IMR-90 (cell line): ENCODE measurements around the gene SRSF7. TPM values are rescaled to one million over a fixed set of nuclear protein-coding genes. Genes with fewer than 3 reads are reported as not detected.
"Not testable (repeated sequence)": the region's sequence is repeated elsewhere in the genome, so short reads cannot be mapped to it uniquely, and the experiment has no call there.

Experiments
- ATAC-seq: fragments of 200-7000 bp; cut with Tn5 transposase; 2 replicates; pipeline ENCODE4 v1.9.1; 2020; ENCODE audit warnings: low read depth, mild to moderate bottlenecking, moderate library complexity
- BruUV-seq: library from RNA; stranded (reverse); fragments of 400-500 nt; replicated peaks from 2 replicates; lab custom pipeline; 2021; lab: Mats Ljungman, UMichigan
- CTCF ChIA-PET: fragments of 300-600 bp; formaldehyde crosslinking; extraction: SDS; loops from one replicate; lab custom pipeline; 2021; ENCODE audit warnings: antibody characterized with exemption; lab: Yijun Ruan, JAX
- POLR2A ChIA-PET: fragments of 300-600 bp; sonication (Branson Sonifier 250); formaldehyde crosslinking; loops from one replicate; lab custom pipeline; 2022; ENCODE audit warnings: antibody characterized with exemption; ENCODE audit not compliant: unreplicated experiment; lab: Charles Lee
- DNase-seq: peaks from one replicate; pipeline ENCODE4 v3.0.0; 2013
- H2AFZ ChIP-seq: replicated peaks from 2 replicates; pipeline ENCODE3; 2013; ENCODE audit warnings: low read length, mild to moderate bottlenecking; ENCODE audit not compliant: poor library complexity
- H2AK5ac ChIP-seq: 2 replicates; pipeline ENCODE4 v1.6.1; 2013; ENCODE audit warnings: low read depth, low read length, inconsistent platforms
- H2AK9ac ChIP-seq: replicated peaks from 2 replicates; pipeline ENCODE3; 2013; ENCODE audit warnings: mild to moderate bottlenecking, low read depth, low read length, moderate library complexity; ENCODE audit not compliant: poor library complexity
- H2BK120ac ChIP-seq: 2 replicates; pipeline ENCODE4 v1.6.1; 2013; ENCODE audit warnings: low read depth, low read length, inconsistent platforms
- H2BK15ac ChIP-seq: 3 replicates; pipeline ENCODE4 v1.6.1; 2013; ENCODE audit warnings: low read depth, low read length, inconsistent platforms
- H2BK20ac ChIP-seq: 2 replicates; pipeline ENCODE4 v1.6.1; 2013; ENCODE audit warnings: low read depth, mild to moderate bottlenecking, inconsistent platforms, low read length, moderate library complexity
- H2BK5ac ChIP-seq: 2 replicates; pipeline ENCODE4 v1.6.1; 2013; ENCODE audit warnings: mild to moderate bottlenecking, low read depth, low read length, inconsistent platforms; ENCODE audit not compliant: poor library complexity, severe bottlenecking
- H3K14ac ChIP-seq: replicated peaks from 2 replicates; pipeline ENCODE4 v1.6.1; 2013; ENCODE audit warnings: low read depth, low read length, inconsistent platforms
- H3K18ac ChIP-seq: 2 replicates; pipeline ENCODE4 v1.6.1; 2013; ENCODE audit warnings: low read depth, low read length, control low read depth
- H3K23ac ChIP-seq: 2 replicates; pipeline ENCODE4 v1.6.1; 2013; ENCODE audit warnings: low read depth, low read length, inconsistent platforms
- H3K27ac ChIP-seq: 2 replicates; pipeline ENCODE4 v1.5.1; 2013; ENCODE audit warnings: mild to moderate bottlenecking, control low read depth, low read length; ENCODE audit not compliant: insufficient read depth
- H3K27me3 ChIP-seq: 2 replicates; pipeline ENCODE4 v1.6.1; 2013; ENCODE audit warnings: low read length; ENCODE audit not compliant: control insufficient read depth, insufficient read depth
- H3K36me3 ChIP-seq: 2 replicates; pipeline ENCODE4 v1.6.1; 2013; ENCODE audit warnings: low read length, mixed read lengths; ENCODE audit not compliant: control insufficient read depth, insufficient read depth
- H3K4ac ChIP-seq: 2 replicates; pipeline ENCODE4 v1.6.1; 2013; ENCODE audit warnings: low read depth, low read length, inconsistent platforms
- H3K4me1 ChIP-seq: 2 replicates; pipeline ENCODE4 v1.6.1; 2013; ENCODE audit warnings: low read length, mixed read lengths; ENCODE audit not compliant: control insufficient read depth, insufficient read depth
- H3K4me2 ChIP-seq: 2 replicates; pipeline ENCODE4 v1.6.1; 2013; ENCODE audit warnings: low read depth, mild to moderate bottlenecking, control low read depth, low read length, moderate library complexity
- H3K4me3 ChIP-seq: 2 replicates; pipeline ENCODE4 v1.5.1; 2013; ENCODE audit warnings: low read depth, mild to moderate bottlenecking, control low read depth, low read length, moderate library complexity; ENCODE audit not compliant: insufficient read depth
- H3K56ac ChIP-seq: 2 replicates; pipeline ENCODE4 v1.6.1; 2013; ENCODE audit warnings: low read length, inconsistent platforms; ENCODE audit not compliant: insufficient read depth; ENCODE audit errors: extremely low read depth
- H3K79me1 ChIP-seq, 2 experiments: 2 replicates each; pipeline ENCODE4 v1.6.1; 2013; ENCODE audit warnings: low read length in 2 of 2, inconsistent platforms in 1 of 2, low read depth in 1 of 2
- H3K9ac ChIP-seq: 2 replicates; pipeline ENCODE4 v1.6.1; 2013; ENCODE audit warnings: low read depth, low read length, control low read depth
- H3K9me1 ChIP-seq: 2 replicates; pipeline ENCODE4 v1.6.1; 2013; ENCODE audit warnings: low read length, inconsistent platforms; ENCODE audit not compliant: insufficient read depth
- H3K9me3 ChIP-seq: 2 replicates; pipeline ENCODE4 v1.6.1; 2013; ENCODE audit warnings: low read length; ENCODE audit not compliant: control insufficient read depth, insufficient read depth
- H4K20me1 ChIP-seq: 2 replicates; pipeline ENCODE4 v1.6.1; 2013; ENCODE audit warnings: low read length, inconsistent platforms; ENCODE audit not compliant: insufficient read depth
- H4K5ac ChIP-seq: 2 replicates; pipeline ENCODE4 v1.6.1; 2013; ENCODE audit warnings: mild to moderate bottlenecking, low read depth, low read length, control low read depth
- H4K8ac ChIP-seq, 2 experiments: 2 replicates each; pipeline ENCODE4 v1.6.1; 2013; ENCODE audit warnings: low read depth in 2 of 2, low read length in 2 of 2, control low read depth in 1 of 2, inconsistent platforms in 1 of 2
- H4K91ac ChIP-seq: 2 replicates; pipeline ENCODE4 v1.6.1; 2013; ENCODE audit warnings: low read depth, low read length, inconsistent platforms; ENCODE audit not compliant: insufficient read depth
- WGBS, 2 experiments: methylation state at CpG; one replicate each; pipeline versions ENCODE4 v1.1.5 to v1.1.7; 2013; ENCODE audit warnings: missing lambda C conversion rate in 2 of 2; ENCODE audit not compliant: insufficient read length in 1 of 2; ENCODE audit errors: extremely low coverage in 2 of 2; 5-methylcytosine and 5-hydroxymethylcytosine counted together
- dilution Hi-C: fragments of 300-500 bp; cut with HindIII; formaldehyde crosslinking; loops from one replicate; pipeline ENCODE4 v1.14.3; 2018; ENCODE audit warnings: low sequenced_read_pairs; ENCODE audit not compliant: unreplicated experiment
- in situ Hi-C: fragments of 300-500 bp; cut with MboI; formaldehyde crosslinking; loops from 3 replicates; pipeline ENCODE4 v1.14.3; 2019; ENCODE audit warnings: low sequenced_read_pairs, inconsistent platforms, mixed read lengths
- intact Hi-C: fragments of 100-400 bp; cut with micrococcal nuclease; formaldehyde crosslinking; loops from 2 replicates; pipeline ENCODE4 v1.10.0; 2022
- polyA plus RNA-seq, 3 experiments: library from polyadenylated mRNA; depleted of rRNA; stranded (reverse); fragments of >200 nt; gene quantifications; 2 replicates each; pipeline ENCODE4 v1.2.3, GENCODE V29; 2012; ENCODE audit warnings: low replicate concordance in 1 of 3
- total RNA-seq: library from RNA; depleted of rRNA; stranded (reverse); fragments of >200 nt; gene quantifications from 2 replicates; pipeline ENCODE4 v1.2.3, GENCODE V29; 2012

The SRSF7 gene
- total and polyA plus RNA-seq, 2 of the 4 experiments (the other 2 are of a cell fraction) = 148 to 191 TPM

GRCh38 chr2:38755891-38756290 is 4.7 kb upstream of the SRSF7 start:
- CTCF ChIA-PET, H2AK9ac ChIP-seq, H3K9me3 ChIP-seq, H2AK5ac ChIP-seq, H3K79me1 ChIP-seq, H2BK15ac ChIP-seq, dilution Hi-C loops, DNase-seq, H2BK5ac ChIP-seq, H3K4me1 ChIP-seq, H2BK20ac ChIP-seq, H3K18ac ChIP-seq, H3K4me3 ChIP-seq, ATAC-seq, H3K36me3 ChIP-seq, H4K5ac ChIP-seq, H3K9me1 ChIP-seq, H4K20me1 ChIP-seq, H3K14ac ChIP-seq, H2AFZ ChIP-seq, H3K9ac ChIP-seq, H3K27me3 ChIP-seq, H4K8ac ChIP-seq, H4K91ac ChIP-seq, H2BK120ac ChIP-seq, H3K4me2 ChIP-seq, H3K56ac ChIP-seq, in situ Hi-C loops, H3K27ac ChIP-seq, H3K4ac ChIP-seq, BruUV-seq, H3K23ac ChIP-seq, intact Hi-C loops, POLR2A ChIA-PET: not testable (repeated sequence)
- no CpG with 5 or more reads among the region's 31 CpGs for WGBS, 2 experiments
